GM23248 (cell line): ENCODE data around the gene WDR27. TPM values are rescaled to one million over a fixed set of nuclear protein-coding genes. Genes with fewer than 3 reads are reported as not detected.
A peak's percentile ranks its signal among the peaks of the same experiment; 100 is the strongest.

Experiments used
- DNase-seq: peaks from one replicate; pipeline ENCODE4 v3.0.0-alpha.2; 2015
- H2AFZ ChIP-seq: fragments of 200-600 bp; sonication (generic); 2 replicates; pipeline ENCODE4 v1.6.1; 2016; ENCODE audit warnings: antibody characterized with exemption
- H3F3A ChIP-seq: fragments of 200-600 bp; sonication (generic); 2 replicates; pipeline ENCODE4 v1.6.1; 2016; ENCODE audit warnings: mild to moderate bottlenecking, antibody characterized with exemption, mixed run types; ENCODE audit not compliant: insufficient read depth
- H3K27ac ChIP-seq: fragments of 200-600 bp; sonication (generic); 2 replicates; pipeline ENCODE4 v1.5.1; 2016; ENCODE audit warnings: mild to moderate bottlenecking
- H3K27me3 ChIP-seq: fragments of 200-600 bp; sonication (generic); replicated peaks from 2 replicates; pipeline ENCODE4 v1.6.1; 2016; ENCODE audit warnings: mild to moderate bottlenecking; ENCODE audit not compliant: insufficient read depth
- H3K36me3 ChIP-seq: fragments of 200-600 bp; sonication (generic); 2 replicates; pipeline ENCODE4 v1.6.1; 2016; ENCODE audit warnings: low read depth, mild to moderate bottlenecking
- H3K4me1 ChIP-seq: fragments of 200-600 bp; sonication (generic); 2 replicates; pipeline ENCODE4 v1.6.1; 2016; ENCODE audit warnings: mild to moderate bottlenecking; ENCODE audit not compliant: insufficient read depth
- H3K4me2 ChIP-seq: fragments of 200-600 bp; sonication (generic); one replicate; pipeline ENCODE4 v1.6.1; 2016; ENCODE audit warnings: mild to moderate bottlenecking; ENCODE audit not compliant: unreplicated experiment
- H3K4me3 ChIP-seq: fragments of 200-600 bp; sonication (generic); 2 replicates; pipeline ENCODE4 v1.5.1; 2016; ENCODE audit warnings: mild to moderate bottlenecking
- H3K79me2 ChIP-seq: fragments of 200-600 bp; sonication (generic); 2 replicates; pipeline ENCODE4 v1.6.1; 2016; ENCODE audit warnings: mild to moderate bottlenecking; ENCODE audit not compliant: insufficient read depth
- H3K9ac ChIP-seq: fragments of 200-600 bp; sonication (generic); 2 replicates; pipeline ENCODE4 v1.6.1; 2016; ENCODE audit warnings: mild to moderate bottlenecking
- H3K9me2 ChIP-seq: fragments of 200-600 bp; sonication (generic); 2 replicates; pipeline ENCODE4 v1.6.1; 2016; ENCODE audit warnings: mixed run types, mild to moderate bottlenecking, moderate library complexity; ENCODE audit not compliant: insufficient read depth
- H3K9me3 ChIP-seq: fragments of 200-600 bp; sonication (generic); one replicate; pipeline ENCODE4 v1.6.1; 2017; ENCODE audit warnings: low read depth
- H4K20me1 ChIP-seq: fragments of 200-600 bp; sonication (generic); 2 replicates; pipeline ENCODE4 v1.6.0; 2016; ENCODE audit not compliant: insufficient read depth
- EZH2 ChIP-seq: fragments of 200-600 bp; sonication (generic); IDR thresholded peaks from 2 replicates; pipeline ENCODE4 v1.6.1; 2018; ENCODE audit warnings: antibody characterized with exemption, mild to moderate bottlenecking; ENCODE audit not compliant: insufficient read depth, poor library complexity, severe bottlenecking
- EZH2phosphoT487 ChIP-seq: fragments of 200-600 bp; sonication (generic); IDR thresholded peaks from 2 replicates; pipeline ENCODE4 v1.6.1; 2018; ENCODE audit warnings: antibody characterized with exemption, moderate library complexity, mild to moderate bottlenecking, low read depth; ENCODE audit not compliant: insufficient read depth
- WGBS, 2 experiments: methylation state at CpG; one replicate each; pipeline ENCODE4 v1.1.6; 2015 to 2017; ENCODE audit warnings: low lambda C conversion rate in 2 of 2, low coverage in 1 of 2; ENCODE audit errors: missing lambda C conversion rate in 2 of 2; 5-methylcytosine and 5-hydroxymethylcytosine counted together
- in situ Hi-C: fragments of 300-500 bp; cut with MboI; formaldehyde crosslinking; loops from 2 replicates; pipeline ENCODE4 v1.15.0; 2020
- polyA plus RNA-seq: library from polyadenylated mRNA; unstranded; fragments of >200 nt; fragmentation: Nextera tagmentation; extraction: Ambion mirVana; gene quantifications from 2 replicates; pipeline ENCODE4 v1.2.1, GENCODE V29; 2016
- total RNA-seq: library from RNA; depleted of rRNA; stranded (reverse); fragments of >200 nt; shearing (Covaris generic); gene quantifications from 2 replicates; pipeline ENCODE4 v1.2.3, GENCODE V29; 2014

The WDR27 gene
- total and polyA plus RNA-seq, 2 experiments from 2014 or later = 9.2 to 9.3 TPM

- 78 to 86% methylated on average over 5 of the region's 5 CpGs for WGBS, 2 experiments
- Histone ChIP-seq H3K9me3 (no peaks in the 10 kb centered on the region), H3K9ac (no peak overlapping the region), H3K27me3 (no peaks in the 10 kb centered on the region), H3K79me2 (no peaks in the 10 kb centered on the region), H3K27ac (no peak overlapping the region), H3K36me3 (peaks cover 6% of the 10 kb centered on the region; the same call in 1 of the 2 replicates), H3K4me2 (no peak overlapping the region), H4K20me1 (no peaks in the 10 kb centered on the region), H3K9me2 (no peaks in the 10 kb centered on the region), H3K4me3 (no peak overlapping the region), H3K4me1 (no peaks in the 10 kb centered on the region), H2AFZ (no peak overlapping the region), H3F3A (no peaks in the 10 kb centered on the region)
- in situ Hi-C loops = no loop called here
- DNase-seq = no peak
- TF ChIP-seq EZH2 (no peak), EZH2phosphoT487 (no peak)
Observed at GRCh38 chr6:169671563-169671962, 30.3 kb downstream of the WDR27 start.

GRCh38 chr6:169669889-169670288, 31.9 kb downstream of the WDR27 start:
- in situ Hi-C loops = no loop called here
- no peaks in the 10 kb centered on the region for H3K4me1 ChIP-seq
- WGBS, 2 experiments = 66 to 67% methylated on average over 7 of the region's 7 CpGs
- no peaks in the 10 kb centered on the region for H4K20me1 ChIP-seq
- no peak overlapping the region for H3K4me2 ChIP-seq
- H3K9ac ChIP-seq = no peak overlapping the region
- DNase-seq = peak; percentile 16
- no peak overlapping the region for H2AFZ ChIP-seq
- no peak overlapping the region for H3K4me3 ChIP-seq
- H3K79me2 ChIP-seq = no peaks in the 10 kb centered on the region
- no peaks in the 10 kb centered on the region for H3F3A ChIP-seq
- TF ChIP-seq EZH2 = no peak
- no peaks in the 10 kb centered on the region for H3K9me3 ChIP-seq
- peaks cover 4% of the 10 kb centered on the region; the same call in 1 of the 2 replicates for H3K36me3 ChIP-seq
- no peaks in the 10 kb centered on the region for H3K9me2 ChIP-seq
- no peaks in the 10 kb centered on the region for H3K27me3 ChIP-seq
- H3K27ac ChIP-seq = no peak overlapping the region

DNA sequence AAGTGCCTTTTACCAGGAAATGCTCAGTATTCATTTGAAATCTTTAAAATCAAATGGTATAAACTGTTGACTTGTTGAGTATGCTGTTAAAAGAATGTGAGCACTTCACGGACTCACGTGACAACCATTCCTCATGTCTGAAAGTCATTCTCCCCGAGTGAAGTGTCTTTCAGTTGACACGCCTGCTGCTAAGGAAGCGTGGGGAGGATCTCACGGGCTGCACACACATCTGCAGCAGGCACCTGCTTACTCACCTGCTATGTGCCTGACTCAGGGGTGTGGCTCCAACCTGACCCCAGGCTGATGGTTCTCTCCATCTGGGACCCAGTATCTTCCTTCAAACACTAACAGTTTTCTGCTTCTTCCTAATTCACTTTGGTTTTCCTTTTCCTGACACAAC, 32.7 kb downstream of the WDR27 start:
- Histone ChIP-seq H3K4me2 (no peak overlapping the region), H3K27ac (no peak overlapping the region), H3K9me3 (no peaks in the 10 kb centered on the region), H3K4me3 (no peak overlapping the region), H3K9ac (no peak overlapping the region), H3K27me3 (no peaks in the 10 kb centered on the region), H3F3A (no peaks in the 10 kb centered on the region), H3K4me1 (no peaks in the 10 kb centered on the region), H4K20me1 (no peaks in the 10 kb centered on the region), H3K79me2 (no peaks in the 10 kb centered on the region), H3K9me2 (no peaks in the 10 kb centered on the region), H2AFZ (no peak overlapping the region), H3K36me3 (peaks cover 4% of the 10 kb centered on the region; the same call in 1 of the 2 replicates)
- DNase-seq = no peak
- WGBS, 2 experiments = 87% methylated on average over 6 of the region's 6 CpGs
- no peak for TF ChIP-seq EZH2
- no peak for TF ChIP-seq EZH2phosphoT487
- in situ Hi-C loops = no loop called here

- Histone ChIP-seq H3K79me2 (no peaks in the 10 kb centered on the region), H3K36me3 (peaks cover 4% of the 10 kb centered on the region; the same call in 1 of the 2 replicates), H3K27ac (no peak overlapping the region), H3K9me2 (no peaks in the 10 kb centered on the region), H3K27me3 (no peaks in the 10 kb centered on the region), H3K9me3 (no peaks in the 10 kb centered on the region), H3F3A (no peaks in the 10 kb centered on the region), H3K9ac (no peak overlapping the region), H3K4me3 (no peak overlapping the region), H3K4me2 (no peak overlapping the region), H2AFZ (no peak overlapping the region), H4K20me1 (no peaks in the 10 kb centered on the region), H3K4me1 (no peaks in the 10 kb centered on the region)
- no peak for DNase-seq
- 89 to 90% methylated on average over 15 of the region's 15 CpGs for WGBS, 2 experiments
- TF ChIP-seq EZH2phosphoT487 = no peak
- no peak for TF ChIP-seq EZH2
- in situ Hi-C loops = no loop called here
Observed at GRCh38 chr6:169668203-169668847, 33.5 kb downstream of the WDR27 start.
